GM19025 (cell line): Measurements from ENCODE around the gene PRPSAP1.

ENCODE experiments used
- ATAC-seq: cut with Tn5 transposase; IDR thresholded peaks from one replicate; pipeline ENCODE4 v1.9.1; 2021; ENCODE audit warnings: mild to moderate bottlenecking, low read depth, moderate library complexity; ENCODE audit not compliant: unreplicated experiment

The PRPSAP1 gene, protein sequence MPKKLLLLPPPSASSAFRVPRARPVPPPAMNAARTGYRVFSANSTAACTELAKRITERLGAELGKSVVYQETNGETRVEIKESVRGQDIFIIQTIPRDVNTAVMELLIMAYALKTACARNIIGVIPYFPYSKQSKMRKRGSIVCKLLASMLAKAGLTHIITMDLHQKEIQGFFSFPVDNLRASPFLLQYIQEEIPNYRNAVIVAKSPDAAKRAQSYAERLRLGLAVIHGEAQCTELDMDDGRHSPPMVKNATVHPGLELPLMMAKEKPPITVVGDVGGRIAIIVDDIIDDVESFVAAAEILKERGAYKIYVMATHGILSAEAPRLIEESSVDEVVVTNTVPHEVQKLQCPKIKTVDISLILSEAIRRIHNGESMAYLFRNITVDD

DNA sequence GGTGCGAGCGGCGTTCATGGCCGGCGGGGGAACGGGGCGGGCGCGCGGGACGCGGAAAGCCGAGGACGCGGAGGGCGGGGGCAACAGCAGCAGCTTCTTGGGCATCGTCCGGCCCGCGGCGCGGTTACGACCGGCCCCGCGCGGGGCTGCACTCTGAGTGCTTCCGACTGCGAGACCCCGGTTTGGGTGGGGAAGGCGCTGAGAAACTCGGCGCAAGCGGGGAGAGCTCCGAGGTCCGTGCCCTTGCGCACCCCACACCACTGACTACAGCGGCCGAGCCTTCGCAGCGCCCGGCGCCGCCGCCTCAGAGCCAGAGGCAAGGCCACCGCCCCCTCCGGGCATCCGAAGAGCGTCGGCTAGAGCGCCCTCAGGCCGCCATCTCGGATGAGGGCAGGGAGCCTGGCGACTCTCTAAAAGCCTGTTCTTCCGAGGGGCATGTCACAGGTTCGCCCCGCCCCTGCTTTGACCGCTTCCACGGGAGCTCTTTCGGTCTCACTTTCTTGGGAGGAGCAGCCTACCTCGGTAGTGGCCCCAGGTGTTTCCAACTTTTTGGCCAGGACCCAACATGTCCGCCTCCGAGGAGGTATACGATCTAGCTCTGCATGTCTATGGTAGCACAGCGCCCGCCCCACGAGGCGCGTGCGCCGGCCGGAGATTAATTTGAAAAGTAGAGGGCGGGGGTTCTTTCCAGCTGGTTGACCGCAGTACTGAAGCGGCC is at the start of gene PRPSAP1:
Gene PRPSAP1, minus strand, starts transcription at position 318 of the 718 bp plus-strand sequence. Its CDS starts 213 bp downstream, at position 105.
- peak; percentile 83 for ATAC-seq

DNA sequence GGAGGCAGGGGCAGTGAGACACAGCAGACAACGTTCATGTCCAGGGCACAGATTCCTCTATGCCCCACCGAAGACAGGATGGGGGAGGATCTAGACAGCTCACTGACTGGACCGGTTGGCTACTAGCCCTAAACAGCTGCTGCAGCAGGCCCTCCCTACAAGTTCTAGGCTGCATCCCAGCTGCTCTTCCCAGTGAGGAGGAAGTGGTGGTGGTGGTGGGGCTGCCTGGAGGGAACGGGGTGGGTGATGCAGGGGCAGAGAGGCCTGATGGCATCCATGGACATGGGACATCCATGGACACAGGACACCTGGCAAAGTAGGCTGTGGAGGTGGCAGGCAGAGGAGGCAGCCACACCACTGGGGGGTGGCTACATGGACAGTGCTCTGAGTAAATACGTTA is 49.0 kb upstream of the PRPSAP1 start:
- no peak for ATAC-seq

DNA sequence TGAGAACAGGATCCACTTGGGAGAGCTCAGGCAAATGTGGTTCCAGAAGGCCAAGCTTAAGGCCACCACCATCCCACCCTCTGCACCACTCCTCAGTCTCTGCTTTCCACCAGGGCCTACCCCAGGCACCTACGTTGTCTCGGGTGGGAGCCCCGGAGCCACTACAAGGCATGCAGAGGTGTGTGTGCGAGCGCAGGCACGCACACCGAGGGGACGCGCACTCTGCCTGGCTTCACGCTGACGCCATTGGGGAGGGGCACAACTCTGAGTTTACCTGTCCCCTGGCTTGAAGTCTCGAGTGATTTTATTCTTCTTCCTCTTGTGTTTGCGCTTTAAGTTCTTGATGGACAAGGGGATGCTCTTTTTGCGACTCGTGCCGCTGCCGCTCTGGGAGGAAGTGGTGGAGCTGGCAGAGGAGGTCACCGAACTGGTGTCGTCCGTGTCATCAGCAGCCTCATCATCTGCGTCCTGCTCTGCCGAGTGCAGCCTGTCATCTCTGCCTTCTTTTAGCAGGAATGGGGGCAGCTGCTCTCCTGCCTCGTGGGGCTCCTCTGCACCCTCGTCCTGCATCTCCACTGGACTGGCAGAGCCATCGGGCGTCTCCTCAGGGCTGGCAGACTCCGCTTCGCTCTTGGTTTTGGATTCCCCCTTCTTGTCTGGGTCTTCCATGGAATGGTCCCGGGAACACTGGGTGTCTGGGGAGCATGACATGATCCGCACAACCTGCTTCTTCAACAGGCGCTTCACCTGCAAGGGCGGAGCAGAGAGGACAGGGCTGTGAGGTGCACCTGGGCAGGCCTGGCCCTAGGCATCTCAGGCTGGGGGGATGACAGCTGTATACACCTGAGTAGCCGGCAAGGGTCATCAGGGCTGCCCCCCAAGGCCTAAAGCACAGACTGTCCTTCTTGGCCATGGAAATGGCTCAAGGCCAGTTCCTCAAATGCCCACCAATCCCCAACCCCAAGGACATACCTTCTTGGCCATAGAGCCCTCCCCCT is 45.8 kb upstream of the PRPSAP1 start:
- no peak for ATAC-seq

DNA sequence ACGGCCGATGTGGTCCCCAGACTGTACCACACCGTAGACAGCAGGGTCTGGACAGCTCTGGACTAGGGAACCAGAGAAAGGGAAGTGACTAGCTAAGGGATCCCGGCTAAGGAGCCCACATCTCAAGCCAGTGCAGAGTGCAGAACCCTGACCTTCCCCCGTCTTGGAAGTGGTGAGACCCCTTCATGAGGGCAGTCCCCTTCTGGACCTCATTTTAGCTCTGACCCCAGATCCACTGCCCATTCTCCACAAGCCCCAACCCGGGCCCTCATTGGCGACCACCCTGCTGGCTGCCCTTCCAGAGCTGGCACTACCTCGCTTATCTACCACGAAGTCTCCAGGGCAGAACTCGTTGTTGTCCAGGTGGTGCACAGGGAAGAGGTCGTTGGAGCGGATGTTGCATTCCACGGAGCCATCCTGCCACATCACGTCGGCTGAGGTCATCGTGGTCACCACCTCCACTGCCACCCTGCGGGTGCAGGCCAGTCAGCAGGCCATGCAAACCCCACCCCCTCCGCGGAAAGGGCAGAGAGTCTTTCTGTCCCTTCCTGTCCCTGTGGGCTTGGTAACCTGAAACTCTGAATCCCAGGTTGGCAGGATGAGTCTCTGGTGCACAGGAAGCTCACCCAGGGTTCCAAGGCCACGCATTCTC is 44.9 kb upstream of the PRPSAP1 start:
- ATAC-seq: no peak

DNA sequence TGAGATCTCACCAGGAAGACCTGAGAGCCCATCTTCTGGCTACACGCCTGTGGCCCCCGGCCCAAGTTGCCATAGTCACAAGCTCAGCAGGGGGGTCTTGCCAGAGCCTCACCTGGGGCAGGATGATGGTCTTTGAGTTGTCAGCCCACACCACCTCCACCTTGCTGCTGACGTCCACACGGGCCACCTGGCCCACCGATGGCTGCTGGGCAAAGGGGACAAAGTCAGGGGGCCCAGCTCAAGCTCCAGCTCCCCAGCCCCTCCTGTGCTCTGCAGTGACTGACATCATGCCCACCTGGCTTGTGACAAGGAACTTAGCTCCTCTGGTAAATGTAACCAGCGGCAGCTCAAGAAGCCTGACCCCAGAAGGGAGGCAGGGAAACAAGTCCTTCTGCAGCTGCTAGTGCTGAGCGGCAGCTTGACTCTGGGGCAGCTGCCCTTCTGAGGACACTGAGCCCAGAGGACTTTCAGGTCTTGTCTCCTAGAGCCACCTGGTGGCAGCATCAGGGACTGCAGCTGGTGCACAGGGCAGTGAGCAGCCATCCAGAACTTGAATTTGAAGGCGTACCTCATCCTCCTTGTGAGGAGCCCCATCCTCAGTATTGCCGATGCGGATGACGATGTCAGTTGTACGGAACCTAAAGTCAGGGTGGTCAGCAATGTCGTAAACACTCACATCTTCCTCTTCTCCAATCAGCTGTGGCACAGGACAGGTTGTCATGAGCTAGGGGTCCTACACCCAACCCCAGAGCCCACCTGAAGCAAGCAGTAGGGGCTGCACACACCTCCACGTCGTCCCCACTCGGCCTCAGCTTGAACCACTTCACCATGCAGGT is 44.2 kb upstream of the PRPSAP1 start:
- no peak for ATAC-seq

DNA sequence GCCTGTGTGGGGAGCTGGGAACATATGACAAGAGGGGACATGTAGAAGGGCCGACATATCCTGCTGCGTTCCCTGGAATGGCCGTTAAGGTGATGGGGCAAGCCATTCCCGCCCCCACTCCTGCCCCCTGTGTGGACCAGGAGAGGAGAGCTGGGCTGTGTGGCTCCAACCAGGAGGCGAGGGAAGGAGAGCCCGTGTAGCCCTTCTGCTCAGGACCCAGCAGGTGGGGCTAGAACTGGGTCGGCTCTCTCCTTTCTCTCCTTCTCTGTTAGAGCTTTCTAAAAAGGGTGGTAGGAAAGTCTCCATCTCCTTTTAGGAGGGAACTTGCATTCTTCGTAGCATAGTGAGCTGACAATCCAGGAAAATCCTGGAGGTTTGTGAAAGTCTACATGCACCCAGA is 43.5 kb upstream of the PRPSAP1 start:
- ATAC-seq: no peak

DNA sequence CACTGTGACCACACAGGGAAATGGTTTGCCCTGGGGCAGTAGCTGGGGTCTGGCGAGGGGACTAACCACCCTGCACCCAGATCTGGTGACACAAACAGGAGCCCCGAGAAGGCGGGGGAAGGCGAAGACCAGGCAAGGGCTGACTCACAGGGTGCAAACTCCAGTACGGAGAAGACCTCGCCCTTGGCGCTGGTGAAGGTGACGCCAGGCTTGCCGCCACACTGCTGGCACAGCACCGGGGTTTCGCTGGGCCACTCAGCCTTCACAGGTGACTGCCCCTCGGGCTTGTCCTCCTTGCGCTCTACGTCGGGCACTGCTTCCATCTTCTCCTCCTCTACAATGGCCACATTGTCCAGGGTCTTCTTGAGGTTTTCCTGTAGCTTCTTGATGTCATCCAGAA is 42.3 kb upstream of the PRPSAP1 start:
- no peak for ATAC-seq

DNA sequence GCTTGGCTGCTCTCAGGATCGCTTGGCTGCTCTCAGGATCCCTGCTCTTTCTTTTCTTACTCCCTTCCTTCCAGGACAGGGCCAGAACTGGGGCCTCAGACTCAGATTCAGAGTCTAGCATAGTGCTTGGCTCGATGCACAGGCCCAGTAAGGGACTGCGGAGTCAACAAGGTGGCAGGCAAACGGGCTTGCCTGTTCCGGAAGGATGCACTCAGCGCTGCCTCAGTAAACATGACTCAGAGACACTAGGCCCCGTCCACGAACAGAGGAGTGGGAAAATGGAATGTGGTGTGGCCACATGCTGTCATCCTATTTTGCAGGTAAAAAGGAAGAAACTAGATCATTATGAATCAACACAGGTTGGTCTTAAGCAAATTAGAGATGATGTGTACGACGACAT is 40.5 kb upstream of the PRPSAP1 start:
- no peak for ATAC-seq

DNA sequence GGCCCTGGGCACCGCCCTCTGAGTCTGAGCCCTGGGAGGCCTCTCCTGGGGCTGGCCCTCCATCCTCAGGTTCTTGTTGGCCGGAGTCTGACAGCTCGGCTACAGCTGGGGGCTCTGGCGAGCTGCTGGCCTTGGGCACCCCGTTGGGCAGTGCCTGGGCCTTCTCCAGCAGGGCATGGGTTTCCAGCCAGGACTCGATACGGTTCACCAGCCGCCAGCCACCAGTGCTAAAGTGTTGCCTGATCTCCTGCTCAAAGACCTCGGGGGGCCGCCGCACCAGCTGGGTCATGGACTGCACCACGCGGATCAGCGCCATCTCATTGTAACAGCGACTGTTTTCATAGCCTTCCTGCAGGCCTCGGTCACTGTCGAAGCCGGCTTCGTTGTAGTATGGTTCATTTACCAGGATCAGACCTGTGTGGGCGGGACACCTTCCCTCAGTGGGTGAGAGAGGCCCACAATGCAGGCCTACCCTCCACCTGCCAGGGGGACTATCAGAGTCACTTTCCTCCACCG is 37.5 kb upstream of the PRPSAP1 start:
- ATAC-seq: no peak

DNA sequence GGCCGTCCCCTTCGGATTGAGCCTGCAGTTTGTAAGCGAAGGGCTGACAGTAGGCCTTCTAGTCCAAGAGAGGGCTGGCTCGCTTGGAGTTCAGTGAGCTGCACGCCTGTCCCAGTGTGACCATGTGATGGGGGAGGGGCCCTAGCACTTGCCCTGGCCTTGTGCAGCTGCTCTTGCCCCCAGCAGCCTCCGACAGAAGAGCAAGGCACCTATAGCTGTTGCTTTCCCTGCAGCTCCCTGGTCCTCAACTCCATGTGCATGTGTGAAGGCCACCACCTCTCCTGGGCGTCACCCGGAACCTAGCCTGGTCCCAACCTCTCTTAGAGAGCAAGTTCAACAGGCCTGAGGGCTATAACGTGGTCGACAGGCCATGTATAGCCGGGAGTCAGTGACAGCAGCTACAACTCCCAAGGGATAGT is 36.3 kb upstream of the PRPSAP1 start:
- ATAC-seq: no peak

DNA sequence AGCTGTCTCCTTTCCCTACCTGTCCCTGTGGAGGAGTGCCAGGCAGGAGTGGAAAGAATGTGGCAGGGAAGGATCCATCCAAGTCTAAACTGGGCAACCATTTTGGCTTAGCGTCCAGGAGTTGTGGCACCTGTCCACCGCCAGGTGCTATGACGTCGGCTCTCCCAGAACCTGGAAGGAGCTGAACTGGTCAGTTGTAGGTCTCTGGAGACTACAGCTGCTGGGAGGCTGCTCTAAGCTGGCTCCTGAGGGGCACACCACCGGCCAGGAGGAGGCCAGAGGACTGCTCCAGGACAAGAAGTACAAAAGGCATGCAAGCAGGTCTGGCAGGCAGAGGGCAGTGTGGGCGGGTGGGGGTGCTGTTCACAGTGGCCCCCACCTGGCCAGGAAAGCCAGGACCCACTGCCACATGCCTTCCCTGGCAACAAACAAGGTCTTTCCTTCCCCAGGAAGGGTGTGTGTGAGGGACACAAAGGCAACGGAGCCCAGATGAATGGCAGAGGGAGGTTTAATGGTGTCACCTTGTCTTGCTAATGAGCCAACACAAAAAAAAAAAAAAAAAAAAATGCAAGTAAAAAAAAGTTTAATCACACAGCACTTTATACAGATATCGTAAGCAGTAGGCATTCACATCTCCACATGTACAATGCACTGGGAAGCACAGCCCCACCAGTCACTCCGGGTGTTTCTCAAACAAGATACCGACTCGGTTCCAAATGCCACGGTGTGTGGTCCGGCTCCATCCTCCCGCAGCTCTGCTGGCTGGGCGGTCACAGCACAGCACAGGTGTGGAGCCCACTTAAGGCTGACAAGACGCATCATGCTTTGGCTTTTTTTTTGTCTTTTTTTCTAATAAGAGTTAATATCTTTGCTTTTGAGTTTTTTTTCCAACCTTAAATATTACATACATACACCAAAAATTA is 35.5 kb upstream of the PRPSAP1 start:
- no peak for ATAC-seq

DNA sequence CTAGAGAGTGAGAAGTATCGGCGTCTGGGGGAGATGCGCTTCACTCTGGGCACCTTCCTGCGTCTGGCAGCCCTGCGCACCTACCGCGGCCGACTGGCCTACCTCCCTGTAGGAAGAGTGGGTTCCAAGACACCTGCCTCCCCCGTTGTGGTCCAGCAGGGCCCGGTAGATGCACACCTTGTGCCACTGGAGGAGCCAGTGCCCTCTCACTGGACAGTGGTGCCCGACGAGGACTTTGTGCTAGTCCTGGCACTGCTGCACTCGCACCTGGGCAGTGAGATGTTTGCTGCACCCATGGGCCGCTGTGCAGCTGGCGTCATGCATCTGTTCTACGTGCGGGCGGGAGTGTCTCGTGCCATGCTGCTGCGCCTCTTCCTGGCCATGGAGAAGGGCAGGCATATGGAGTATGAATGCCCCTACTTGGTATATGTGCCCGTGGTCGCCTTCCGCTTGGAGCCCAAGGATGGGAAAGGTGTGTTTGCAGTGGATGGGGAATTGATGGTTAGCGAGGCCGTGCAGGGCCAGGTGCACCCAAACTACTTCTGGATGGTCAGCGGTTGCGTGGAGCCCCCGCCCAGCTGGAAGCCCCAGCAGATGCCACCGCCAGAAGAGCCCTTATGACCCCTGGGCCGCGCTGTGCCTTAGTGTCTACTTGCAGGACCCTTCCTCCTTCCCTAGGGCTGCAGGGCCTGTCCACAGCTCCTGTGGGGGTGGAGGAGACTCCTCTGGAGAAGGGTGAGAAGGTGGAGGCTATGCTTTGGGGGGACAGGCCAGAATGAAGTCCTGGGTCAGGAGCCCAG is 33.5 kb upstream of the PRPSAP1 start:
- ATAC-seq: no peak

DNA sequence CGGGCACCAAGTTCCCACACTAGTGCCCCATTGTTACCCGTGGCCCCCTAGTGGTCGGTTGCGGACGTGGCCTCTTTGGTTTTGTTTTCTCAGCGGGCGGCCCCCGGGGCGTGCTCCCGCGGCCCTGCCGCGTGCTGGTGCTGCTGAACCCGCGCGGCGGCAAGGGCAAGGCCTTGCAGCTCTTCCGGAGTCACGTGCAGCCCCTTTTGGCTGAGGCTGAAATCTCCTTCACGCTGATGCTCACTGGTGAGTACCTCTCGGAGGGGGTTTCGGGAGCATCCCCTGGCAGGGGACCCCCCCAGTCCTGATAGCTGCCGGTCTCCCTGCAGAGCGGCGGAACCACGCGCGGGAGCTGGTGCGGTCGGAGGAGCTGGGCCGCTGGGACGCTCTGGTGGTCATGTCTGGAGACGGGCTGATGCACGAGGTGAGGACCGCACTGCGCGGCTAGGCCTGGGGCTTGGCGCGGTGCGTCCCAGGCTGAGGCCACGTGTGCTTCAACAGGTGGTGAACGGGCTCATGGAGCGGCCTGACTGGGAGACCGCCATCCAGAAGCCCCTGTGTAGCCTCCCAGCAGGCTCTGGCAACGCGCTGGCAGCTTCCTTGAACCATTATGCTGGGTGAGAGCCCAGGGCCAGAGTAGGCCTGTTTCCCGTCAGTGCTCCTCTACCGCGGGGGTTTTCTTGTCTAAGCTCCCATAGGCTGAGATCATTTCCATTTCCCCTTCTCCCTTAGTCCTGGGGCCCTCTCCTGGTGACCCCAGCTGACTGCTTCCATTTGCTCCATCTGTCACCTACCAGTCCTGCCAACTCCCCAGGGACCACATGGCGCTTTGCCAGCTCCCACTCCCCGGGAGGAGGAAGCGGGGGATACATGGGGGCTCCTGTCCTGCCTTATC is 32.4 kb upstream of the PRPSAP1 start:
- ATAC-seq: no peak

DNA sequence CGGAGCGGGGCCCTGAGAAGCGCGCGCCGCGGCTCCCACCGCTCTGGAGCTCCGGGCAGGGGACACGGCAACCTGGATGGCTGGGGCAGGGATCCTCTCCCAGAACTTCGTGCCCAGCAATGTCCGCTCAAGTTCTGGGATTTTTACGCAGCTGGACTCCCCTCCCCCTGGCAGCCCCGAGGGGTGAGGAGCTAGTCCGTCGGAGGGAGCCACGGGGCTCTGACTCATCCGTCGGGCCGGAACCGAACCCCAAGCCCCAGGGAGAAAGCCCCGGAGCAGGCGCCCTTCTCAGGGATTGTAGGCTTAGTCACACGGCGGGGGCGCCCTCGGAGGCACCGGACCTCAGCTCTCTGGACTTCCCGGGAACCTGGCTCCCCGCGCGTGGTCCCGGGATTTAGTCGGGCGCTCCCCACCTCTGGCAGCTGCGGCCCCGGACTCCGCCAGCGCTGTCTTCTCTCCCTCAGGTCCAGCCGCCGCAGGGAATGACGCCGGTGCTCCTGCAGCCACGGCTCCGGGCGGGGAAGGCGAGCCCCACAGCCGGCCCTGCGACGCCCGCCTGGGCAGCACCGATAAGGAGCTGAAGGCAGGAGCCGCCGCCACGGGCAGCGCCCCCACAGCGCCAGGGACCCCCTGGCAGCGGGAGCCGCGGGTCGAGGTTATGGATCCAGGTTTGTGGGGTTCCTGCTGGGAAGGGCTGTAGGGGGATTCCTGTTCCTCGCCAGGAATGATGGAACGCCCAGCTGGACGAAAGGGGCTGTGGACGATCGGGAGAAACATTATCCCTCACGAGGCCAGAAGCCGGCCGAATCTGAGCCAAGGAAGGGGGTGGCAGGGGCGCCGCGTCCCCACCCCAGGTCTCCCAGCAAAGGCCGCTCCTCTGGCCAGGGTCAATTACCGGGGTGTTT is 31.5 kb upstream of the PRPSAP1 start:
- ATAC-seq: no peak

DNA sequence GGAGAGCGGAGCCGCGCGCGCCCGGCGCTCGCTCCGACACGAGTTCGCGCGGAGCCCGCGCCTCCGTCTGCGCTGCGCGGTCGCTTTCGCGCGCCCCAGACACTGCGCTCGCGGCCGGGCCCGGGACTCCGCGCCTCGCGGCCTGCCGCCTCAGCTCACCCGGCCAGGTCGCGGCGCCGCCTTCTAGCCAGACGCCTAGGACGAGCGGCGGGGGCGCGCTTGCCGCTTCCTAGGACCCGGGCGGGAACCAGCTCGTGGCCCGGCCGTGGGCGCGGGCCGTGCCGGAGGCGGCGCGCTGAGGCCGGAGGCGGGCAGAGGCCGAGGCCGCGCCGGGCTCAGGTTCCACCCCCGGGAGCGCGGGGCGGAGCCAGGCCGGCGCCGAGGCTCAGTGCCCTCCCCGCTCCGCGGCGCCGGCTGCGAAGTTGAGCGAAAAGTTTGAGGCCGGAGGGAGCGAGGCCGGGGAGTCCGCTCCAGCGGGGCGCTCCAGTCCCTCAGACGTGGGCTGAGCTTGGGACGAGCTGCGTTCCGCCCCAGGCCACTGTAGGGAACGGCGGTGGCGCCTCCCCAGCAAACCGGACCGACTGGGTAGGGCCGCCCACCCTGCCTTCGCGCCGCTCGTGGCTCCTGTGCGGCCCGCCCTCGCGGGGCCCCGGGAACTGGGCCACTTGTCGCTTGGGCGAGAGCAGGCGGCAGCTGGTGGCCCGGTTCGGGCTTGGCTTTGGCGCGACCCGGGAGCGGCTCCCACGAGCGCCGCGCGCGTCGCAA is 30.7 kb upstream of the PRPSAP1 start, which contains the start of gene SPHK1:
Gene SPHK1, plus strand, starts transcription at position 388 of the 765 bp plus-strand sequence. CDS start 1,036 bp downstream, outside the sequence.
- peak; percentile 62 for ATAC-seq
